ENCODE data around the gene KIAA1328. TPM values are rescaled to one million over a fixed set of nuclear protein-coding genes. Genes with fewer than 3 reads are reported as not detected.

The KIAA1328 gene
- total and polyA plus RNA-seq, 2 experiments from 2014 or later, result 3.3 to 12.5 TPM

- WGBS (ENCODE audit: low lambda C conversion rate, missing lambda C conversion rate), result 75% methylated on average over 12 of the region's 12 CpGs
- no peak for DNase-seq (ENCODE audit: low spot score)
- H3K9me3 ChIP-seq (ENCODE audit: low read depth), result no peaks in the 10 kb centered on the region
- H3K79me2 ChIP-seq, result no peaks in the 10 kb centered on the region
- H3K4me3 ChIP-seq, result no peak overlapping the region
- TF ChIP-seq EZH2 (IDR thresholded peaks at IDR 0.05; ENCODE audit: borderline replicate concordance) (no peak), EZH2phosphoT487 (IDR thresholded peaks at IDR 0.05; ENCODE audit: low read depth, severe bottlenecking, unreplicated experiment) (no peak), CTCF (IDR thresholded peaks at IDR 0.05; ENCODE audit: poor library complexity) (no peak)
- H3K36me3 ChIP-seq (replicated peaks; ENCODE audit: insufficient read depth, low read depth), result no peaks in the 10 kb centered on the region
- no peak overlapping the region for H2AFZ ChIP-seq
- no peak overlapping the region for H3K4me2 ChIP-seq
- no peak overlapping the region for H3K27ac ChIP-seq
- no peaks in the 10 kb centered on the region for H4K20me1 ChIP-seq (ENCODE audit: insufficient read depth, poor library complexity, severe bottlenecking)
- no peaks in the 10 kb centered on the region for H3K9me2 ChIP-seq (replicated peaks; ENCODE audit: insufficient read depth)
- H3K27me3 ChIP-seq, result peaks cover 10% of the 10 kb centered on the region
- peaks cover 10% of the 10 kb centered on the region for H3K4me1 ChIP-seq (ENCODE audit: insufficient read depth)
Measured at GRCh38 chr18:37254973-37255372, 426.0 kb downstream of the KIAA1328 start.

GRCh38 chr18:37258131-37258530 is 429.2 kb downstream of the KIAA1328 start:
- Histone ChIP-seq H3K9me2 (replicated peaks; ENCODE audit: insufficient read depth) (no peaks in the 10 kb centered on the region), H3K79me2 (no peaks in the 10 kb centered on the region), H3K27ac (no peak overlapping the region), H3K36me3 (replicated peaks; ENCODE audit: insufficient read depth, low read depth) (no peaks in the 10 kb centered on the region), H3K4me2 (no peak overlapping the region), H3K4me1 (ENCODE audit: insufficient read depth) (peaks cover 9% of the 10 kb centered on the region), H3K4me3 (no peak overlapping the region), H3K27me3 (peaks cover 10% of the 10 kb centered on the region), H2AFZ (no peak overlapping the region), H4K20me1 (ENCODE audit: insufficient read depth, poor library complexity, severe bottlenecking) (no peaks in the 10 kb centered on the region), H3K9me3 (ENCODE audit: low read depth) (no peaks in the 10 kb centered on the region)
- no peak for DNase-seq (ENCODE audit: low spot score)
- 76% methylated on average over 9 of the region's 9 CpGs for WGBS (ENCODE audit: low lambda C conversion rate, missing lambda C conversion rate)
- no peak for TF ChIP-seq EZH2phosphoT487 (IDR thresholded peaks at IDR 0.05; ENCODE audit: low read depth, severe bottlenecking, unreplicated experiment)
- TF ChIP-seq CTCF (IDR thresholded peaks at IDR 0.05; ENCODE audit: poor library complexity), result no peak
- TF ChIP-seq EZH2 (IDR thresholded peaks at IDR 0.05; ENCODE audit: borderline replicate concordance), result no peak

GRCh38 chr18:37258819-37259218 is 429.9 kb downstream of the KIAA1328 start:
- Histone ChIP-seq H3K9me3 (ENCODE audit: low read depth) (no peaks in the 10 kb centered on the region), H3K36me3 (replicated peaks; ENCODE audit: insufficient read depth, low read depth) (no peaks in the 10 kb centered on the region), H3K27ac (no peak overlapping the region), H3K79me2 (no peaks in the 10 kb centered on the region), H3K9me2 (replicated peaks; ENCODE audit: insufficient read depth) (no peaks in the 10 kb centered on the region), H3K27me3 (peaks cover 10% of the 10 kb centered on the region), H3K4me2 (no peak overlapping the region), H3K4me3 (no peak overlapping the region), H2AFZ (no peak overlapping the region), H3K4me1 (ENCODE audit: insufficient read depth) (peaks cover 3% of the 10 kb centered on the region), H4K20me1 (ENCODE audit: insufficient read depth, poor library complexity, severe bottlenecking) (no peaks in the 10 kb centered on the region)
- no peak for DNase-seq (ENCODE audit: low spot score)
- WGBS (ENCODE audit: low lambda C conversion rate, missing lambda C conversion rate), result 77% methylated on average over 11 of the region's 11 CpGs
- no peak for TF ChIP-seq EZH2 (IDR thresholded peaks at IDR 0.05; ENCODE audit: borderline replicate concordance)

GRCh38 chr18:37259711-37260110 is 430.8 kb downstream of the KIAA1328 start:
- no peak for DNase-seq (ENCODE audit: low spot score)
- Histone ChIP-seq H3K4me1 (ENCODE audit: insufficient read depth) (no peaks in the 10 kb centered on the region), H3K27me3 (peaks cover 10% of the 10 kb centered on the region), H4K20me1 (ENCODE audit: insufficient read depth, poor library complexity, severe bottlenecking) (no peaks in the 10 kb centered on the region), H3K4me2 (no peak overlapping the region), H3K27ac (no peak overlapping the region), H3K9me2 (replicated peaks; ENCODE audit: insufficient read depth) (no peaks in the 10 kb centered on the region), H2AFZ (no peak overlapping the region), H3K79me2 (no peaks in the 10 kb centered on the region), H3K4me3 (no peak overlapping the region), H3K9me3 (ENCODE audit: low read depth) (no peaks in the 10 kb centered on the region), H3K36me3 (replicated peaks; ENCODE audit: insufficient read depth, low read depth) (no peaks in the 10 kb centered on the region)
- no peak for TF ChIP-seq CTCF (IDR thresholded peaks at IDR 0.05; ENCODE audit: poor library complexity)
- no peak for TF ChIP-seq EZH2phosphoT487 (IDR thresholded peaks at IDR 0.05; ENCODE audit: low read depth, severe bottlenecking, unreplicated experiment)
- WGBS (ENCODE audit: low lambda C conversion rate, missing lambda C conversion rate), result 84% methylated on average over 5 of the region's 5 CpGs
